NCI-H2029 treated with DMSO at 0.1 percent for 48 hours (cell line): ENCODE data around the gene CARNS1.
A peak's percentile ranks its signal among the peaks of the same experiment; 100 is the strongest.

Experiments used
- DNase-seq: peaks from one replicate; lab custom pipeline; 2025; lab: John Stamatoyannopoulos, UW

CARNS1 gene

DNA sequence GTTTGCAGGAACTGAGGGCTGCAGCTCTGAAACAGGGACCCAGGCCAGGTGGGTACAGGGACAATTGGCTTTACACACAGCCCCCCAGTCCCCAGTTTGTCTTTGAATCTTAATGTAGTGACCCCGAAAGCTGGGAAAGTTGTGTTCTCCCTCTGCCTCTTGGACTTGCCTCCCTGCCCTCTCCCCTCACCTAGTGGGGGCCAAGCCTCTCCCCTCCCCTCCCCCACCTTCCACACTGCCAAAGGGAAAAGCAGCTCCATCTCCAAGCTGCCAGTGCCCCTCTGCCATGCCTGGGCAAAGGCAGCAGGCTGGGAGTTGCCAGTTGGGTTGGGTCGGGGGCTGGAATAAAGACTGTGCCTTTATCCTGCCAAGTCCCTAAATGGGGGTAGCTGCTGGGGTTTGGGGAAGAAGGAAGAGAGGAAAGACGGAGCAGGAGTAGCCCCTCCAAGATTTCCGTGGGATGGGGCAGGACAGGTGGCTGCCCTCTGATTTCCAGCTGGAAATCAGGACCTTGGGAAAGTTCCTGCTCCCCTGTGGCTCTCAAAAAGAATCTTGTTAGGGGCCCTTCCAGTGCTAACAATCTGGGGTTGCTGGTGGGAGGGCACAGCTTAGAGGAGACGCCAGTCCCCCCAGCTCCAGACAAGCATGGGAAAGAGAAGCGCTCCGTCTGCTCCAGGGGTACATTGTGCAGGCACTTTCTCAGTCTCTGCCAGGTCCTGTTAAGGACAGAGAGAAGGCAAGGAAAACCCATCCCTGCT lies 39.2 kb upstream of the CARNS1 start:
- no peak for DNase-seq

DNA sequence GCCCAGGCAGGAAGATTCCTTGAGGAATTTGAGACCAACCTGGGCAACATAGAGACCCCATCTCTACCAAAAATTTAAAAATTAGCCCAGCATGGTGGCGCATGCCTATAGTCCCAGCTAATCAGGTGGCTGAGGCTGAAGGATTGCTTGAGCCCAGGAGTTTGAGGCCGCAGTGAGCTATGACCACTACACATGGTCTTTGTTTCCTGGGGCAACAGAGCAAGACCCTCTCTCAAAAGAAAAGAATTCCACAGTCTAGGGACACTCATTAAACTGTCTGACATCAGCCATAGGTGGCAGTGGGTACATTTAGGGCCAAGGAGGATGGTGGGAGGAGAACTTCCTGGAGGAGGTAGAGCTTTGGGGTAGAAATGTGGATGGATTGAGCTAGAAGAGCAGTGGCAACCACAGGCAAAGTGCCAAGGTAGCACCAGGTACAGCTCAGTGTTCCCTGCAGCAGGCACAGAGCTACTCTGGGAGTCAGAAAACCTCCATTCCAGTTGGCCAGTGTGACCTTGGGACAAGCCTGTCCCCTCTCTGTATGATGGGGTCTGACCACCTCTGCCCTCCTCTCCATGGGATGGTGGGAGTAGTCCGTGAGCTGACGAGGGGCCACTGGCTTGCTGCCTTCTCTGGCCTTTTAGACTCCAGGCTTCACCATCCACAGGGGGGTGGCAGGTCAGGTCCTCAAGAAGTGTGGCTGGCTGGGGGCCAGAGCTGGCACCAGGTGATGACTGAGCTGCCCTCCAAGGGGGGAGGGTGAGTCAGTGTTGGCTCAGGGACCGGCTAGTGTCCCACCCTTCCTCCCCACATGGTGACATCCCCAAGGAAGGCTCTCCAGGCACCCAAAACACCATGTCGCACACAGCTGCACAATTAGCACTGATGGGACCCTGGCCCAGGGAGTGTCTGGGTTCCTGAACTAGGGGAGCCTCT lies 38.3 kb upstream of the CARNS1 start:
- DNase-seq = no peak

GRCh38 chr11:67378544-67378943 lies 36.9 kb upstream of the CARNS1 start:
- DNase-seq = no peak

DNA sequence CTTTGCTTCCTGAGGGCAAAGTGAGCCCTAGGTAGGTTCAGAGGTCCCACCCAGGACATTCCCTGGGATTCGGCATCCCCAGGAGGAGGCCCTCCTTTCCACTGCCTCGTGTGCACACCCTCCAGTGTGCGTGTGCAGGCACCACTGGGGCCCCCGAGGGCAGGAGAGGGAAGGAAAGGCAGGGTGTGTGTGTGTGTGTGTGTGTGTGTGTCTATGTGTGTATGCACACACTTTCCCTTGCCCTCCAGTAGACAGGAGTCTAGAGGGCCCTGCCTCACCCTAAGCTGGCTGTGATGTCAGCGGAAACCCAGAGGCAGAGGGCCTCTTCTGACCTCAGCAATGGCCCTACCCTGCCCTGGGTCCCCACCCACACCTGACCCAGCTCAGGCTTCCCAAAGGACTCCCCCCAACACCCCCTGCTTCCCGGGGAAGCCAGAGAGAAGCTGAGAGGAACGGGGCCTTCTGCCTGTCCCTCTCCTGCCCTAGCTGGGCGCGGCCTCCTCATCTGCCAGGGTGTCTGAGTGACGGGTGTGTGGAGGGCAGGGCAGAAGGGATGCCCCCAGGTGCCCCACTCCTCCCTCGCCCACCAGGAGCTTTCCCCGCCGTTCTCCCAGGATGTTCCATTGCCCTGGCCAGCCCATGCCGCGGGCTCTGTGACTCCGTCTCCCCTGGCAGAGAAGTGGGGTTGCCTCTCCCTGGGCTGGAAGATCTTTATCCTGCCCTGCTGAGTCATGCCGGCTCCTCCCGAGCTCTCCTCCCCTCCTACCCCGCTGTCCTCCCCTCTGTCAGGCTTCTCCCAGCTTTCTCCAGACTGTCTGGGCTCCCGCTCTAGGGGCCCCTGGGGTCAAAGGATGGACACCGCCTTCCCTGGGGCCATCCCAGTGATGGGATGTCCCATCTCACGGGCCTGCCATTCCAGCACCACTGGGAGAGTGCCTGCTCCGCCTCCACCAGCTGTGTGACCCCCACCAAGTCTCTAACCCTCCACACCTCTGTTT lies 36.1 kb upstream of the CARNS1 start:
- DNase-seq = no peak

- no peak for DNase-seq
Observed at GRCh38 chr11:67381244-67381972, 34.1 kb upstream of the CARNS1 start.

- DNase-seq = peak; percentile 52
Observed at GRCh38 chr11:67382276-67383136, 33.0 kb upstream of the CARNS1 start.

- no peak for DNase-seq
Observed at GRCh38 chr11:67384851-67385366, 30.6 kb upstream of the CARNS1 start.

DNA sequence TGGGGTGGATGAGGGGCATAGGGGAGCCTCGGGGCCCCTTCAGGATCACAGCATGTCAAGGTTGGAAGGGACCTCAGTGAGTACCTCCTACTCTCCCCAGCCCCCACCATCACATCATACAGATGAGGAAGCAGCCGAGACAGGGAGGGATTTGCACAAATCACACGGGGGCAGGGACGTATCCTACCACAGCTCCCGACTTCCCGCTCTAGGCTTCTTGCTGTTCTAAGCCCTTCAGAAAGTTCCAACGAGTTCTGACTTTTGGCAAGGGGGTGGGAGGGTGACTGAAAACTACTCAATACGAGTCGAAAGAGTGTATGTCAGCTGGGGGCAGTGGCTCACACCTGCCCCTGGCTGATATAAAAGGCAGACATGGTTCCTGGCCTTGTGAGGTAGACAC lies 28.4 kb upstream of the CARNS1 start:
- DNase-seq = no peak

DNA sequence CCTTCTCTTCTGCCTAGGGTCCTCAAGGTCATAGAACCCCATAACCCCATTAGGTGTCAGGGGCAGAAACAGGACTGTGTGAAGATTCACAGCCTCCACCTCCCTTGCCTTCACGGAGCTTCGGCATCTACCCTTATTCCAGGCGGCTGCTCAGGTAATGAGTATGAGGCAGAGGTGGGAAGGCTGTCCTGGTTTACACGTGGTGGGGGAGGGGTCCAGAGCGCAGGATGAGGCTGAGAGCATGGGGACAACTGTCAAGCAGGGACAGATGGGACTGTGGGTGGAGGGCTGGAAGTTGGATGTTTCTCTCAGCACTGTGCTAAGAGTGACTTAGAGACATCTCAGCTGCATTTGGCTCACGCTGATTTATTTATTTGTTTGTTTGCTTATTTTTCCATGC lies 28.0 kb upstream of the CARNS1 start:
- DNase-seq = no peak

GRCh38 chr11:67389477-67389876 lies 26.0 kb upstream of the CARNS1 start:
- peak; percentile 24 for DNase-seq

GRCh38 chr11:67390947-67391303 lies 24.6 kb upstream of the CARNS1 start:
- DNase-seq = no peak

- DNase-seq = no peak
Observed at GRCh38 chr11:67391304-67392182, 23.9 kb upstream of the CARNS1 start, which contains the start of gene RAD9A. Gene RAD9A, plus strand, starts transcription at chr11:67391986. Its CDS starts 59 bp downstream, at chr11:67392045.

- no peak for DNase-seq
Observed at GRCh38 chr11:67392183-67392715, 23.2 kb upstream of the CARNS1 start.

- DNase-seq = no peak
Observed at GRCh38 chr11:67393437-67393836, 22.0 kb upstream of the CARNS1 start.

DNA sequence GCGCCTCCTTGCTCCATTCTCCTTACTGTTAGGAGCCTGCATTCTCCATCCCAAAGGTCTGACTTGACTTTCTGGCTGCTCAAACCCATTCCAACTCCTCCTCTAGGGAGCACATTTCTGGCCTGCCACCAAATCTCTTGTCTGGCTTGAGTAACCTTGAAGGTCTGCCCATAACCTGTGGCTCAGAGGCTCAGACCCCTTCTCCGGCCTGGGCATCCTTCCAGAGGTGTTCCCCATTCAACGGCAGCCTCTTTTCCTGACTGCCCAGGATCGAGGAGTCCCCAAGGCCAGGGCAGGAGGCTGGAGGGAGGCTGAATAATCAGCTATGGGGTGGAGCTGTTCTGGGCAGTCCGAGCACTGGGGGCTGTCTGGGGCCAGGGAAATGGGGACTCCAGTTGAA lies 21.5 kb upstream of the CARNS1 start:
- no peak for DNase-seq

GRCh38 chr11:67395555-67396258 lies 19.8 kb upstream of the CARNS1 start:
- DNase-seq = no peak

DNA sequence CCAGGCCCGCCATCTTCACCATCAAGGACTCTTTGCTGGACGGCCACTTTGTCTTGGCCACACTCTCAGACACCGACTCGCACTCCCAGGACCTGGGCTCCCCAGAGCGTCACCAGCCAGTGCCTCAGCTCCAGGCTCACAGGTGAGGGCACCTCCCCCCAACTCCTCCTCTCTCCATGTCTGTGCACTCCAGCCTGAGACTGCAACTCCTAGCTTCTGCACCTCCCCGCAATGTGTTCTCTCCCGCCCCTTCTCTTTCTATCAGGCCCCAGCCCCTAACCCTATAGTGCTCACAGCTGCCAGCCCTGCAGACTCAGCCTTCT lies 19.3 kb upstream of the CARNS1 start:
- DNase-seq = no peak
